ENCODE data around the gene APBB2.

APBB2 gene

GRCh38 chr4:41012293-41012692, 202.0 kb downstream of the APBB2 start:
- no peak overlapping the region for H3K4me3 ChIP-seq (ENCODE audit: low read depth, low read length)
- no peak for TF ChIP-seq MAX (IDR thresholded peaks at IDR 0.05; ENCODE audit: low read depth, low read length)
- no peak for TF ChIP-seq POLR2A (IDR thresholded peaks at IDR 0.05; ENCODE audit: extremely low read depth, insufficient read length)
- no peak for DNase-seq (ENCODE audit: low read depth)

GRCh38 chr4:41009411-41009810, 204.9 kb downstream of the APBB2 start:
- TF ChIP-seq CTCF (IDR thresholded peaks at IDR 0.05; ENCODE audit: low read depth, low read length) (no peak), MYC (IDR thresholded peaks at IDR 0.05; ENCODE audit: low read depth, low read length) (no peak), MAX (IDR thresholded peaks at IDR 0.05; ENCODE audit: low read depth, low read length) (no peak), POLR2A (IDR thresholded peaks at IDR 0.05; ENCODE audit: extremely low read depth, insufficient read length) (no peak)
- no peak for DNase-seq (ENCODE audit: low read depth)
- H3K4me3 ChIP-seq (ENCODE audit: low read depth, low read length), result no peak overlapping the region

- no peak overlapping the region for H3K4me3 ChIP-seq (ENCODE audit: low read depth, low read length)
- TF ChIP-seq POLR2A (IDR thresholded peaks at IDR 0.05; ENCODE audit: extremely low read depth, insufficient read length) (no peak), MAX (IDR thresholded peaks at IDR 0.05; ENCODE audit: low read depth, low read length) (no peak), MYC (IDR thresholded peaks at IDR 0.05; ENCODE audit: low read depth, low read length) (no peak), CTCF (IDR thresholded peaks at IDR 0.05; ENCODE audit: low read depth, low read length) (no peak)
- no peak for DNase-seq (ENCODE audit: low read depth)
Observed at GRCh38 chr4:41006141-41006540, 208.2 kb downstream of the APBB2 start.

GRCh38 chr4:41002309-41002708, 212.0 kb downstream of the APBB2 start:
- no peak for DNase-seq (ENCODE audit: low read depth)
- H3K4me3 ChIP-seq (ENCODE audit: low read depth, low read length), result no peak overlapping the region
- TF ChIP-seq MYC (IDR thresholded peaks at IDR 0.05; ENCODE audit: low read depth, low read length) (no peak), POLR2A (IDR thresholded peaks at IDR 0.05; ENCODE audit: extremely low read depth, insufficient read length) (no peak), CTCF (IDR thresholded peaks at IDR 0.05; ENCODE audit: low read depth, low read length) (no peak), MAX (IDR thresholded peaks at IDR 0.05; ENCODE audit: low read depth, low read length) (no peak)

GRCh38 chr4:41000356-41000755, 214.0 kb downstream of the APBB2 start:
- peak; percentile 51 for DNase-seq (ENCODE audit: low read depth)
- no peak overlapping the region for H3K4me3 ChIP-seq (ENCODE audit: low read depth, low read length)
- TF ChIP-seq MYC (IDR thresholded peaks at IDR 0.05; ENCODE audit: low read depth, low read length) (no peak), CTCF (IDR thresholded peaks at IDR 0.05; ENCODE audit: low read depth, low read length) (no peak), MAX (IDR thresholded peaks at IDR 0.05; ENCODE audit: low read depth, low read length) (no peak), POLR2A (IDR thresholded peaks at IDR 0.05; ENCODE audit: extremely low read depth, insufficient read length) (no peak)

GRCh38 chr4:40998675-40999358, 215.5 kb downstream of the APBB2 start:
- peak; percentile 90 for DNase-seq (ENCODE audit: low read depth)
- TF ChIP-seq MAX (IDR thresholded peaks at IDR 0.05; ENCODE audit: low read depth, low read length) (no peak), MYC (IDR thresholded peaks at IDR 0.05; ENCODE audit: low read depth, low read length) (no peak), CTCF (IDR thresholded peaks at IDR 0.05; ENCODE audit: low read depth, low read length) (no peak), POLR2A (IDR thresholded peaks at IDR 0.05; ENCODE audit: extremely low read depth, insufficient read length) (no peak)
- H3K4me3 ChIP-seq (ENCODE audit: low read depth, low read length), result no peak overlapping the region

Measured in NB4 (cell line).